ENCODE measurements around the gene MDGA2.

MDGA2 gene

GRCh38 chr14:47103771-47104170 is 571.6 kb downstream of the MDGA2 start:
- DNase-seq (ENCODE audit: low read depth) = no peak
- no peak overlapping the region for H3K4me3 ChIP-seq (ENCODE audit: low read depth, low read length)
- TF ChIP-seq, protein P1, sequence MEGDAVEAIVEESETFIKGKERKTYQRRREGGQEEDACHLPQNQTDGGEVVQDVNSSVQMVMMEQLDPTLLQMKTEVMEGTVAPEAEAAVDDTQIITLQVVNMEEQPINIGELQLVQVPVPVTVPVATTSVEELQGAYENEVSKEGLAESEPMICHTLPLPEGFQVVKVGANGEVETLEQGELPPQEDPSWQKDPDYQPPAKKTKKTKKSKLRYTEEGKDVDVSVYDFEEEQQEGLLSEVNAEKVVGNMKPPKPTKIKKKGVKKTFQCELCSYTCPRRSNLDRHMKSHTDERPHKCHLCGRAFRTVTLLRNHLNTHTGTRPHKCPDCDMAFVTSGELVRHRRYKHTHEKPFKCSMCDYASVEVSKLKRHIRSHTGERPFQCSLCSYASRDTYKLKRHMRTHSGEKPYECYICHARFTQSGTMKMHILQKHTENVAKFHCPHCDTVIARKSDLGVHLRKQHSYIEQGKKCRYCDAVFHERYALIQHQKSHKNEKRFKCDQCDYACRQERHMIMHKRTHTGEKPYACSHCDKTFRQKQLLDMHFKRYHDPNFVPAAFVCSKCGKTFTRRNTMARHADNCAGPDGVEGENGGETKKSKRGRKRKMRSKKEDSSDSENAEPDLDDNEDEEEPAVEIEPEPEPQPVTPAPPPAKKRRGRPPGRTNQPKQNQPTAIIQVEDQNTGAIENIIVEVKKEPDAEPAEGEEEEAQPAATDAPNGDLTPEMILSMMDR (conservative IDR thresholded peaks at IDR 0.05; ENCODE audit: low read depth, low read length) = no peak

DNA sequence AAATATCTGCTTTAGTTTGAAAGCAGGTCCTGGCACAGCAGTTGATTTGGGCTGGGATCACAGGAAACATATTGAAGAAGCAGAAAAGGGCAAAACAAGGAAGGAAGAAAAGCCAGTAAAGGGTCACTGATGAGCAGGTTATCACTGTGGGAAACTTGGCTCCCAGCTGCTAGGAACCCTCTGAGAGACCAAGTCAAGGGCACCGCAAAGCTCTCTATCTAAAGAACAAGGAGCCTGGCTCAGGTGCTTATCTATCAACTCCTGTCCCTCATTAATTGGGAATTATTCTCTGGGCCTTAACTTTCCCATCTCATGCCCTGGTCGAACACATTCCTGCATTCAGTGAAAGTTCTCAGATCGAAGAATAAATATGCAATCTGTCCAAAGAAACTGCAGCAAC is 572.9 kb downstream of the MDGA2 start:
- no peak for DNase-seq (ENCODE audit: low read depth)
- no peak overlapping the region for H3K4me3 ChIP-seq (ENCODE audit: low read depth, low read length)
- TF ChIP-seq, protein P1 (conservative IDR thresholded peaks at IDR 0.05; ENCODE audit: low read depth, low read length) = no peak

DNA sequence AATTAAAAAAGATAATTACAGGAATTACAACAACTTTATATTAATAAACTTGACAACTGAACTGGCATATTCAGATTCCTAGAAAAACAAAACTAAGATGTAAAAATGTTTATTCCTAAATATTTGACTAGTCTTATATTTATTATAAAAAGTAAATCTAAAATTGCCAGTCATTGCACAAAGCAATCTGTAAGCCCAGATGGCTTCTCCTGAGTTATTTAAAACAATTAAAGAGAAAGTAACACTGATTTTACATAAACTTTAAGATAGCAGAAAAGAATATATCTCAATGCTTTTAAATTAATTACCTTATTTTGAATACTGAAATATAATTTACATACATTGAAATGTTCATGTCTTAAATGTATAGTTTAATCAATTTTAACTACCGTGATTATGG is 589.7 kb downstream of the MDGA2 start:
- DNase-seq (ENCODE audit: low read depth) = no peak
- TF ChIP-seq, protein P1 (conservative IDR thresholded peaks at IDR 0.05; ENCODE audit: low read depth, low read length) = no peak

GRCh38 chr14:47065326-47065725 is 610.1 kb downstream of the MDGA2 start:
- DNase-seq (ENCODE audit: low read depth) = no peak
- TF ChIP-seq, protein P1 (conservative IDR thresholded peaks at IDR 0.05; ENCODE audit: low read depth, low read length) = no peak
- no peak overlapping the region for H3K4me3 ChIP-seq (ENCODE audit: low read depth, low read length)

More for the DNA sequence above, 589.7 kb downstream of the MDGA2 start:
- H3K4me3 ChIP-seq (ENCODE audit: low read depth, low read length) = no peak overlapping the region

GRCh38 chr14:47060050-47060449 is 615.4 kb downstream of the MDGA2 start:
- H3K4me3 ChIP-seq (ENCODE audit: low read depth, low read length) = no peak overlapping the region
- TF ChIP-seq, protein P1 (conservative IDR thresholded peaks at IDR 0.05; ENCODE audit: low read depth, low read length) = no peak
- no peak for DNase-seq (ENCODE audit: low read depth)

DNA sequence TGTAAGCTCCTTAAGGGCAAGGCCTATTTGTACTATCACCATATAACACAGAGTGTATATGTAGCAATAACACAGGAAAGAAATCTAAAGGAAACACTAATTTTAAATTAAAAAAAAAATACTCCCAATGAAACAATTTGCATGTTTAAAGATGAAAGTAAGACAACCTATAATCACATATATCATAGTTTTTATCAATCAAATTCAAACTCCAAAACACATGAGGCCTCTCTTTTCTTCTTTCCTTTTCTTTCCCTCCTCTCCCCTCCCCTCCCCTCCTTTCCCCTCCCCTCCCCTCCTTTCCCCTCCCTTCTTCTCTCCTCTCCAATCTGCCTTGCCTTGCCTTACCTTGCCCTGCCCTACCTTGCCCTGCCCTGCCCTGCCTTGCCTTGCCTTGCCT is 618.0 kb downstream of the MDGA2 start:
- TF ChIP-seq, protein P1 (conservative IDR thresholded peaks at IDR 0.05; ENCODE audit: low read depth, low read length) = no peak

GRCh38 chr14:47044841-47045240 is 630.6 kb downstream of the MDGA2 start:
- peak; percentile 13 for DNase-seq (ENCODE audit: low read depth)
- H3K4me3 ChIP-seq (ENCODE audit: low read depth, low read length) = no peak overlapping the region
- TF ChIP-seq, protein P1 (conservative IDR thresholded peaks at IDR 0.05; ENCODE audit: low read depth, low read length) = peak; percentile 31

More for the DNA sequence above, 618.0 kb downstream of the MDGA2 start:
- H3K4me3 ChIP-seq (ENCODE audit: low read depth, low read length) = no peak overlapping the region
- no peak for DNase-seq (ENCODE audit: low read depth)
